T47D (cell line): ENCODE measurements around the gene LENG1.
"Not testable (repeated sequence)": the region's sequence is repeated elsewhere in the genome, so short reads cannot be mapped to it uniquely, and the experiment has no call there.

Source experiments
- DNase-seq, 2 experiments: peaks; one replicate each; pipeline versions ENCODE4 v3.0.0 to v3.0.0-alpha.2; 2011 to 2012; ENCODE audit warnings: low read depth in 1 of 2, low spot score in 1 of 2
- JUND ChIP-seq: IDR thresholded peaks from 2 replicates; pipeline ENCODE4 v1.6.1; 2012; ENCODE audit warnings: low read depth
- in situ Hi-C: cut with HindIII; loops from 2 replicates; pipeline ENCODE4 v1.10.0; 2016; ENCODE audit warnings: low sequenced_read_pairs, low pct_unique_long_range_greater_than_20kb

LENG1 gene

GRCh38 chr19:54180691-54181091 is 21.2 kb upstream of the LENG1 start:
- in situ Hi-C loops: no loop called here
- TF ChIP-seq JUND: no peak
- no peak for DNase-seq

GRCh38 chr19:54179921-54180461 is 20.5 kb upstream of the LENG1 start:
- in situ Hi-C loops: no loop called here
- DNase-seq: peak in 1 of 2 experiments; percentile 70
- no peak for TF ChIP-seq JUND

GRCh38 chr19:54179262-54179852 is 19.8 kb upstream of the LENG1 start:
- no peak for DNase-seq
- in situ Hi-C loops: no loop called here
- no peak for TF ChIP-seq JUND

- in situ Hi-C loops: no loop called here
- TF ChIP-seq JUND: no peak
- DNase-seq: peak in 1 of 2 experiments; percentile 43
Measured at GRCh38 chr19:54178581-54179261, 19.2 kb upstream of the LENG1 start.

GRCh38 chr19:54173951-54174834 is 14.7 kb upstream of the LENG1 start:
- TF ChIP-seq JUND: no peak
- in situ Hi-C loops: no loop called here
- no peak for DNase-seq

- no peak for DNase-seq
- in situ Hi-C loops: no loop called here
Measured at GRCh38 chr19:54173359-54173699, 13.8 kb upstream of the LENG1 start.

GRCh38 chr19:54172471-54173358 is 13.2 kb upstream of the LENG1 start, which contains the start of gene TMC4:
TSS of gene TMC4 (minus strand) at chr19:54173160. CDS start at chr19:54173117, 43 bp downstream.
- DNase-seq: peak; percentile 80 to 91
- in situ Hi-C loops: no loop called here
- 0 out of 2 replicates have a peak, but pooled peaks have one; percentile 11 for TF ChIP-seq JUND

More at GRCh38 chr19:54173359-54173699, 13.8 kb upstream of the LENG1 start:
- TF ChIP-seq JUND: no peak

- in situ Hi-C loops: not testable (repeated sequence)
Measured at GRCh38 chr19:54171736-54172431, 12.4 kb upstream of the LENG1 start.

GRCh38 chr19:54169149-54169740 is 9.7 kb upstream of the LENG1 start:
- TF ChIP-seq JUND: no peak
- DNase-seq: no peak
- in situ Hi-C loops: no loop called here

More at GRCh38 chr19:54171736-54172431, 12.4 kb upstream of the LENG1 start:
- not testable (repeated sequence) for DNase-seq

- in situ Hi-C loops: no loop called here
Measured at GRCh38 chr19:54168174-54168917, 8.8 kb upstream of the LENG1 start.

More at GRCh38 chr19:54168174-54168917, 8.8 kb upstream of the LENG1 start:
- TF ChIP-seq JUND: no peak
- peak; percentile 54 to 80 for DNase-seq
